A673 (cell line): Measurements from ENCODE around the gene SLC5A2. TPM values are rescaled to one million over a fixed set of nuclear protein-coding genes. Genes with fewer than 3 reads are reported as not detected.

Experiments used
- BruUV-seq: library from RNA; stranded (reverse); fragments of 400-500 nt; replicated peaks from 2 replicates; lab custom pipeline; 2021; lab: Mats Ljungman, UMichigan
- CTCF ChIA-PET: fragments of 300-600 bp; sonication (Branson Sonifier 250); formaldehyde crosslinking; loops from one replicate; lab custom pipeline; 2022; ENCODE audit warnings: antibody characterized with exemption; lab: Charles Lee
- POLR2A ChIA-PET: fragments of 300-600 bp; sonication (Branson Sonifier 250); formaldehyde crosslinking; loops from one replicate; lab custom pipeline; 2022; ENCODE audit warnings: antibody characterized with exemption; ENCODE audit not compliant: low non-redundant PET; lab: Charles Lee
- DNase-seq: peaks from one replicate; pipeline ENCODE4 v3.0.0-alpha.2; 2015; ENCODE audit warnings: low spot score
- H3K27ac ChIP-seq: fragments of 200-600 bp; sonication (generic); 2 replicates; pipeline ENCODE4 v1.5.1; 2016; ENCODE audit warnings: mixed run types, low read depth, mild to moderate bottlenecking, mixed read lengths, antibody characterized with exemption, low read length; ENCODE audit not compliant: poor library complexity, severe bottlenecking
- H3K27me3 ChIP-seq: fragments of 200-600 bp; sonication (generic); replicated peaks from 2 replicates; pipeline ENCODE4 v1.6.1; 2017; ENCODE audit warnings: mixed run types, low read depth, mild to moderate bottlenecking, mixed read lengths, antibody characterized with exemption, low read length; ENCODE audit not compliant: insufficient read depth, poor library complexity
- H3K36me3 ChIP-seq: fragments of 200-600 bp; sonication (generic); 2 replicates; pipeline ENCODE4 v1.6.1; 2016; ENCODE audit warnings: mixed run types, mild to moderate bottlenecking, mixed read lengths, antibody characterized with exemption, low read length; ENCODE audit not compliant: insufficient read depth, poor library complexity, severe bottlenecking
- H3K4me1 ChIP-seq: fragments of 200-600 bp; sonication (generic); 2 replicates; pipeline ENCODE4 v1.6.1; 2017; ENCODE audit warnings: mixed run types, mild to moderate bottlenecking, mixed read lengths, antibody characterized with exemption, low read length; ENCODE audit not compliant: insufficient read depth, poor library complexity, severe bottlenecking
- H3K4me3 ChIP-seq: fragments of 200-600 bp; sonication (generic); 2 replicates; pipeline ENCODE4 v1.5.1; 2016; ENCODE audit warnings: low read depth, mixed run types, mild to moderate bottlenecking, mixed read lengths, low read length; ENCODE audit not compliant: poor library complexity, severe bottlenecking
- H3K9me3 ChIP-seq: fragments of 200-600 bp; sonication (generic); 2 replicates; pipeline ENCODE4 v1.6.1; 2016; ENCODE audit warnings: mixed run types, low read depth, mild to moderate bottlenecking, mixed read lengths, antibody characterized with exemption, low read length; ENCODE audit not compliant: poor library complexity, severe bottlenecking
- EZH2 ChIP-seq: fragments of 200-600 bp; sonication (generic); IDR thresholded peaks from 2 replicates; pipeline ENCODE4 v1.6.1; 2017; ENCODE audit warnings: borderline replicate concordance, low read depth, mild to moderate bottlenecking, mixed read lengths, antibody characterized with exemption, low read length; ENCODE audit not compliant: poor library complexity, severe bottlenecking
- intact Hi-C: fragments of 100-400 bp; cut with micrococcal nuclease; formaldehyde crosslinking; loops from one replicate; pipeline ENCODE4 v1.10.0; 2022; ENCODE audit not compliant: unreplicated experiment
- total RNA-seq: library from RNA; stranded (reverse); gene quantifications from 2 replicates; pipeline ENCODE4 v1.2.3, GENCODE V29; 2021
- TF ChIP-seq, protein P1 (sequence below): fragments of 300-800, 200-600 bp; sonication (generic); conservative IDR thresholded peaks from 2 replicates; pipeline ENCODE4 v1.5.1; 2017; ENCODE audit warnings: low read depth, mild to moderate bottlenecking, antibody characterized with exemption, low read length, moderate library complexity, mixed read lengths

The SLC5A2 gene
- total RNA-seq, 1 experiment from 2014 or later = not detected

DNA sequence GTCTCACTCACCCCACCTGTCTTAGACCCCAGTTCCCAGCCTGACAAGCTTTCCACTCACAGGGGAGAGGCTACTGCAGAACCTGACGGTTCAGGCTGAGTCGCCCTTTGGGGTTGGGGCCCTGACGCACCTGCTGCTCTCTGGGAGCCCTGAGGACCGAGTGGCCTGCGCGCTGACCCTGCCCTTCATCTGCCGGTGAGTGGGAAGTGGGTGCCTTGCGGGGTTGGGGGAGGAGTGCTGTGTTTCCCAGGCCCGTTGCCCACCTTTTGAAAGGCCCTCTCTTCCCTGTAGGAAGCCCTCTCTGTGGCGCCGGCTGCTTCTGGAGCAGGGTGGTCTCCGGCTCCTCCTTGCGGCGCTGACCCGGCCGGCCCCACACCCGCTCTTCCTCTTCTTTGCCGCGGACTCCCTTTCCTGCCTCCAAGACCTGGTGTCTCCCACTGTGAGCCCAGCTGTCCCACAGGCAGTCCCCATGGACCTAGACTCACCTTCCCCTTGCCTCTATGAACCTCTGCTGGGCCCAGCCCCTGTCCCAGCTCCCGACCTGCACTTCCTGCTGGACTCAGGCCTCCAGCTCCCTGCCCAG, 17.0 kb upstream of the SLC5A2 start:
- DNase-seq = no peak
- no peak for TF ChIP-seq EZH2
- TF ChIP-seq, protein P1, sequence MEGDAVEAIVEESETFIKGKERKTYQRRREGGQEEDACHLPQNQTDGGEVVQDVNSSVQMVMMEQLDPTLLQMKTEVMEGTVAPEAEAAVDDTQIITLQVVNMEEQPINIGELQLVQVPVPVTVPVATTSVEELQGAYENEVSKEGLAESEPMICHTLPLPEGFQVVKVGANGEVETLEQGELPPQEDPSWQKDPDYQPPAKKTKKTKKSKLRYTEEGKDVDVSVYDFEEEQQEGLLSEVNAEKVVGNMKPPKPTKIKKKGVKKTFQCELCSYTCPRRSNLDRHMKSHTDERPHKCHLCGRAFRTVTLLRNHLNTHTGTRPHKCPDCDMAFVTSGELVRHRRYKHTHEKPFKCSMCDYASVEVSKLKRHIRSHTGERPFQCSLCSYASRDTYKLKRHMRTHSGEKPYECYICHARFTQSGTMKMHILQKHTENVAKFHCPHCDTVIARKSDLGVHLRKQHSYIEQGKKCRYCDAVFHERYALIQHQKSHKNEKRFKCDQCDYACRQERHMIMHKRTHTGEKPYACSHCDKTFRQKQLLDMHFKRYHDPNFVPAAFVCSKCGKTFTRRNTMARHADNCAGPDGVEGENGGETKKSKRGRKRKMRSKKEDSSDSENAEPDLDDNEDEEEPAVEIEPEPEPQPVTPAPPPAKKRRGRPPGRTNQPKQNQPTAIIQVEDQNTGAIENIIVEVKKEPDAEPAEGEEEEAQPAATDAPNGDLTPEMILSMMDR = no peak
- H3K4me3 ChIP-seq = no peak overlapping the region
- BruUV-seq = no TSS peak
- ChIA-PET CTCF (no interaction called here), POLR2A (no interaction called here)
- no peaks in the 10 kb centered on the region for H3K9me3 ChIP-seq
- H3K27me3 ChIP-seq = no peaks in the 10 kb centered on the region
- H3K27ac ChIP-seq = no peak overlapping the region
- H3K36me3 ChIP-seq = no peaks in the 10 kb centered on the region
- intact Hi-C loops = no loop called here
- H3K4me1 ChIP-seq = no peaks in the 10 kb centered on the region

DNA sequence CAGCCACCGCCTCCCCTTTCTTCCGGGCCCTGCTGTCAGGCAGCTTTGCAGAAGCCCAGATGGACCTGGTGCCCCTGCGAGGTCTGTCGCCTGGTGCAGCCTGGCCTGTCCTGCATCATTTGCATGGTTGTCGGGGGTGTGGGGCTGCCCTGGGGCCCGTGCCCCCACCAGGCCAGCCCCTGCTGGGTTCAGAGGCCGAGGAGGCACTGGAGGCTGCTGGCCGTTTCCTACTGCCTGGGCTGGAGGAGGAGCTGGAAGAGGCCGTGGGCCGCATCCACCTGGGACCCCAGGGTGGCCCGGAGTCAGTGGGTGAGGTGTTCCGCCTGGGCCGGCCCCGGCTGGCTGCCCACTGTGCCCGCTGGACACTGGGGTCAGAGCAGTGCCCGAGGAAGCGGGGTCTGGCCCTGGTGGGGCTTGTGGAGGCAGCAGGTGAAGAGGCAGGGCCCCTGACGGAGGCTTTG, 16.5 kb upstream of the SLC5A2 start:
- no peak for DNase-seq
- no peaks in the 10 kb centered on the region for H3K36me3 ChIP-seq
- H3K4me3 ChIP-seq = no peak overlapping the region
- ChIA-PET POLR2A (no interaction called here), CTCF (no interaction called here)
- intact Hi-C loops = no loop called here
- BruUV-seq = no TSS peak
- H3K27ac ChIP-seq = no peak overlapping the region
- H3K4me1 ChIP-seq = no peaks in the 10 kb centered on the region
- no peaks in the 10 kb centered on the region for H3K27me3 ChIP-seq
- no peaks in the 10 kb centered on the region for H3K9me3 ChIP-seq
- TF ChIP-seq, protein P1 = no peak
- TF ChIP-seq EZH2 = no peak

DNA sequence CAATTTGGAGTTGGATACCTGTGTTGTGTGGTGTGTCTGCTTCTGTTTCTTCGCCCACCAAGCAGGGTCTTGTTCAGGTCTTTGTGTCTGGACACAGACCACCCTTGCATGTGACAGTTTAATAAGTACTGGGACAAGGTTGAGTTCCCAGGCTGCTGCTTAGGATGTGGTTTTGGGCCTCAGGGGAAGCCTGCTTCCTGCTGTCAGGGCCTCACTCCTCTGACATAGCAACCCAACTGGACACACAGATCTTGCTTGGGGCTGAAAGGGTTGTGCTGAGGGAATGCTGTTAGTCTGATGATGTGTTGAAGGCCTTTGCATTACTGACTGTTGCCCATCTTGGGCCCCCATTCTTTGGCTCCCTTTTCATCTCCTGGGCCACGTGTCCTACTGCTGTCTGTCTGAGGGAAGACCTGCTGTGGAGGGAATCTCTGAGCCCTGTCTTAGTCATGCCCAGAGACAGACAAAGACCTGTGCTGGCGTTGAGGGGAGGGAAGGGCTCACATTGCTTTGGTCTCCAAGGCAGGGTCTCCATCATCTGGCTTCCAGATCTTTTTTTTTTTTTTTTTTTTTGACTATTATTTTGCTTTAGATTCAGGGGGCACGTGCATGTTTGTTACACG, 15.7 kb upstream of the SLC5A2 start:
- no peak for TF ChIP-seq EZH2
- TF ChIP-seq, protein P1 = no peak
- DNase-seq = no peak
- H3K4me3 ChIP-seq = no peak overlapping the region
- H3K27ac ChIP-seq = no peak overlapping the region
- no peaks in the 10 kb centered on the region for H3K9me3 ChIP-seq
- H3K27me3 ChIP-seq = no peaks in the 10 kb centered on the region
- H3K4me1 ChIP-seq = no peaks in the 10 kb centered on the region
- no peaks in the 10 kb centered on the region for H3K36me3 ChIP-seq
- intact Hi-C loops = no loop called here
- CTCF ChIA-PET = no interaction called here
- BruUV-seq = no TSS peak
- POLR2A ChIA-PET = no interaction called here
